GM12878 (cell line): ENCODE measurements around the gene DLX3. TPM values are rescaled to one million over a fixed set of nuclear protein-coding genes. Genes with fewer than 3 reads are reported as not detected.

Source experiments
- ATAC-seq: fragments of 200-7000 bp; cut with Tn5 transposase; 3 replicates; pipeline ENCODE4 v1.9.1; 2020; ENCODE audit warnings: mild to moderate bottlenecking, moderate library complexity
- BruUV-seq: library from RNA; stranded (reverse); fragments of 400-500 nt; replicated peaks from 2 replicates; lab custom pipeline; 2021; lab: Mats Ljungman, UMichigan
- CTCF ChIA-PET: fragments of 300-600 bp; sonication (Branson Sonifier 250); formaldehyde crosslinking; extraction: SDS; loops from one replicate; lab custom pipeline; 2021; ENCODE audit warnings: inconsistent platforms; lab: Yijun Ruan, JAX
- POLR2A ChIA-PET: fragments of 350-600 bp; formaldehyde crosslinking; extraction: SDS; loops from one replicate; lab custom pipeline; 2021; ENCODE audit warnings: inconsistent platforms; lab: Charles Lee
- RAD21 ChIA-PET: fragments of 300-600 bp; sonication (Branson Sonifier 250); formaldehyde crosslinking; loops from one replicate; lab custom pipeline; 2023; ENCODE audit warnings: antibody characterized with exemption; ENCODE audit not compliant: unreplicated experiment; lab: Charles Lee
- SMC1A ChIA-PET: fragments of 300-600 bp; sonication (Branson Sonifier 250); formaldehyde crosslinking; loops from one replicate; lab custom pipeline; 2023; ENCODE audit not compliant: unreplicated experiment, uncharacterized antibody; lab: Charles Lee
- DNase-seq: peaks from one replicate; pipeline ENCODE4 v3.0.0-alpha.2; 2011; ENCODE audit warnings: low read depth, low spot score
- FAIRE-seq: peaks from 3 replicates; lab custom pipeline; 2011; peaks lifted over from hg19 to GRCh38; lab: Jason Lieb, UNC
- H2AFZ ChIP-seq: 2 replicates; pipeline ENCODE4 v1.6.0; 2011; ENCODE audit warnings: low read depth, low read length, control low read depth; ENCODE audit not compliant: control insufficient read depth
- H3K27ac ChIP-seq: 2 replicates; pipeline ENCODE4 v1.5.1; 2011; ENCODE audit warnings: control low read depth; ENCODE audit not compliant: control insufficient read depth, insufficient read depth
- H3K27me3 ChIP-seq, 2 experiments: replicated peaks in 1 of 2; 2 replicates each; pipeline versions ENCODE4 v1.6.0 to v1.6.1; 2011; ENCODE audit warnings: low read length in 1 of 2; ENCODE audit not compliant: control insufficient read depth in 2 of 2, insufficient read depth in 2 of 2
- H3K36me3 ChIP-seq, 2 experiments: 2 replicates each; pipeline ENCODE4 v1.5.1; 2011; ENCODE audit warnings: low read length in 1 of 2; ENCODE audit not compliant: control insufficient read depth in 2 of 2, insufficient read depth in 2 of 2
- H3K4me1 ChIP-seq: 2 replicates; pipeline ENCODE4 v1.6.1; 2011; ENCODE audit warnings: mild to moderate bottlenecking, low read length, moderate library complexity, mixed read lengths; ENCODE audit not compliant: control insufficient read depth, insufficient read depth
- H3K4me2 ChIP-seq: 2 replicates; pipeline ENCODE4 v1.6.0; 2011; ENCODE audit warnings: control low read depth; ENCODE audit not compliant: control insufficient read depth, insufficient read depth
- H3K4me3 ChIP-seq: fragments of 200-600 bp; sonication (generic); 2 replicates; pipeline ENCODE4 v1.5.1; 2016
- H3K79me2 ChIP-seq: 2 replicates; pipeline ENCODE4 v1.6.0; 2011; ENCODE audit warnings: low read length; ENCODE audit not compliant: control insufficient read depth, insufficient read depth
- H3K9ac ChIP-seq: 2 replicates; pipeline ENCODE4 v1.8.0; 2011; ENCODE audit warnings: low read length, control low read depth, mixed read lengths; ENCODE audit not compliant: control insufficient read depth, insufficient read depth
- H3K9me3 ChIP-seq: replicated peaks from 3 replicates; pipeline ENCODE4 v1.5.1; 2011; ENCODE audit warnings: mild to moderate bottlenecking, low read length; ENCODE audit not compliant: control insufficient read depth, insufficient read depth
- H4K20me1 ChIP-seq: 2 replicates; pipeline ENCODE4 v1.6.0; 2011; ENCODE audit not compliant: control insufficient read depth, insufficient read depth
- ATF3 ChIP-seq: IDR thresholded peaks from 2 replicates; pipeline ENCODE4 v1.6.1; 2011; ENCODE audit warnings: low read depth, mild to moderate bottlenecking, low read length, moderate library complexity, borderline replicate concordance; ENCODE audit errors: extremely low read depth
- BCL3 ChIP-seq: IDR thresholded peaks from 2 replicates; pipeline ENCODE4 v1.6.1; 2011; ENCODE audit warnings: borderline replicate concordance, low read depth, mild to moderate bottlenecking, moderate library complexity, low read length; ENCODE audit not compliant: insufficient read depth, poor library complexity, severe bottlenecking
- CEBPZ ChIP-seq: fragments of 150-350 bp; IDR thresholded peaks from 2 replicates; pipeline ENCODE4 v1.6.1; 2016; ENCODE audit warnings: low read depth, low read length
- EED ChIP-seq: sonication (generic); IDR thresholded peaks from 2 replicates; pipeline ENCODE4 v1.6.1; 2016; ENCODE audit warnings: antibody characterized with exemption, low read depth
- GABPA ChIP-seq: IDR thresholded peaks from 2 replicates; pipeline ENCODE4 v1.6.1; 2014; ENCODE audit warnings: antibody characterized with exemption, low read depth, mild to moderate bottlenecking, inconsistent platforms
- HSF1 ChIP-seq: fragments of 150-350 bp; IDR thresholded peaks from 2 replicates; pipeline ENCODE4 v1.6.1; 2014; ENCODE audit warnings: mild to moderate bottlenecking, low read depth, low read length
- PAX8 ChIP-seq: fragments of 450-650 bp; IDR thresholded peaks from 2 replicates; pipeline ENCODE4 v1.6.1; 2017; ENCODE audit warnings: mild to moderate bottlenecking, moderate library complexity
- PKNOX1 ChIP-seq: fragments of 450-650 bp; IDR thresholded peaks from 2 replicates; pipeline ENCODE4 v1.6.1; 2016; ENCODE audit warnings: mild to moderate bottlenecking
- POLR2A ChIP-seq: IDR thresholded peaks from 2 replicates; pipeline ENCODE4 v1.6.1; 2011; ENCODE audit warnings: low read depth, mild to moderate bottlenecking, low read length
- POLR2AphosphoS2 ChIP-seq: IDR thresholded peaks from 2 replicates; pipeline ENCODE4 v1.6.1; 2011; ENCODE audit warnings: low read depth, mild to moderate bottlenecking, low read length, improper control_type of control experiment, moderate library complexity
- SPI1 ChIP-seq: IDR thresholded peaks from 2 replicates; pipeline ENCODE4 v1.6.1; 2011; ENCODE audit warnings: low read depth, mild to moderate bottlenecking, low read length, moderate library complexity, borderline replicate concordance; ENCODE audit not compliant: insufficient read depth
- WGBS: methylation state at CpG from one replicate; pipeline ENCODE4 v1.1.6; 2016; ENCODE audit warnings: low lambda C conversion rate; ENCODE audit not compliant: insufficient replicate concordance, insufficient coverage; ENCODE audit errors: missing lambda C conversion rate; 5-methylcytosine and 5-hydroxymethylcytosine counted together
- in situ Hi-C: fragments of 300-500 bp; cut with MboI; formaldehyde crosslinking; loops from 9 replicates; pipeline ENCODE4 v1.14.3; 2018; ENCODE audit warnings: mixed read lengths
- intact Hi-C: fragments of 100-400 bp; cut with micrococcal nuclease; formaldehyde crosslinking; loops from one replicate; pipeline ENCODE4 v1.14.2; 2022; ENCODE audit not compliant: unreplicated experiment
- polyA plus RNA-seq, 11 experiments: library from polyadenylated mRNA; depleted of rRNA in 4 of 11; unstranded in 6 of 11; stranded (reverse) in 5 of 11; fragments of >200 nt; fragmentation: Nextera tagmentation in 4 of 11; fragmentation: Illumina TruSeq in 1 of 11; extraction: Ambion mirVana in 4 of 11; extraction: Trizol in 1 of 11; gene quantifications; 1 replicate in 1 of 11; 2 replicates in 10 of 11; pipeline versions ENCODE4 v1.2.1 to v1.2.3, GENCODE V29; 2011 to 2016; ENCODE audit warnings: inconsistent platforms in 2 of 11, missing spikeins in 2 of 11, low read depth in 1 of 11
- total RNA-seq, 4 experiments: library from RNA; depleted of rRNA in 3 of 4; stranded (reverse); fragments of >200 nt in 3 of 4; fragmentation: Illumina TruSeq in 1 of 4; extraction: Trizol in 1 of 4; gene quantifications; 2 replicates each; pipeline versions ENCODE4 v1.2.1 to v1.2.3, GENCODE V29; 2013 to 2021

Gene DLX3
- total and polyA plus RNA-seq, 10 of the 15 experiments (the other 5 are each of a cell fraction or from before 2014, with no cell fraction given) = not detected

- no peak for ATAC-seq
- Histone ChIP-seq H3K79me2 (no peaks in the 10 kb centered on the region), H4K20me1 (no peaks in the 10 kb centered on the region), H3K27ac (no peak overlapping the region), H3K4me1 (no peaks in the 10 kb centered on the region), H3K4me2 (no peak overlapping the region), H3K9me3 (no peaks in the 10 kb centered on the region), H3K9ac (no peak overlapping the region), H3K36me3 (no peaks in the 10 kb centered on the region), H3K27me3 (peaks cover 4 to 11% of the 10 kb centered on the region in 2 experiments; a peak in 3 of 4 replicates), H3K4me3 (no peak overlapping the region), H2AFZ (no peak overlapping the region)
- POLR2A ChIA-PET = no interaction called here
- RAD21 ChIA-PET = interaction anchor here (1.9 kb wide), 1 partner anchor 12 kb away, joined by 7 read pairs; no protein-coding TSS in a partner anchor
- CTCF ChIA-PET = interaction anchor here (0.8 to 1.8 kb wide), 3 partner anchors 9 to 110 kb away, joined by 3 to 13 read pairs (median 3); no protein-coding TSS in a partner anchor
- in situ Hi-C loops (no loop called here), intact Hi-C loops (no loop called here)
- WGBS = 0% methylated on average over 3 of the region's 3 CpGs
- SMC1A ChIA-PET = no interaction called here
- no peak for FAIRE-seq
- no peak for DNase-seq
- no TSS peak for BruUV-seq
- TF ChIP-seq ATF3 (no peak), PAX8 (no peak), GABPA (no peak), EED (no peak), SPI1 (no peak), HSF1 (no peak), POLR2AphosphoS2 (no peak), POLR2A (no peak), BCL3 (no peak), CEBPZ (no peak), PKNOX1 (no peak)
Measured at GRCh38 chr17:49985310-49985990, 9.6 kb downstream of the DLX3 start.
